Measurements from ENCODE around the gene DBP.

The DBP gene

DNA sequence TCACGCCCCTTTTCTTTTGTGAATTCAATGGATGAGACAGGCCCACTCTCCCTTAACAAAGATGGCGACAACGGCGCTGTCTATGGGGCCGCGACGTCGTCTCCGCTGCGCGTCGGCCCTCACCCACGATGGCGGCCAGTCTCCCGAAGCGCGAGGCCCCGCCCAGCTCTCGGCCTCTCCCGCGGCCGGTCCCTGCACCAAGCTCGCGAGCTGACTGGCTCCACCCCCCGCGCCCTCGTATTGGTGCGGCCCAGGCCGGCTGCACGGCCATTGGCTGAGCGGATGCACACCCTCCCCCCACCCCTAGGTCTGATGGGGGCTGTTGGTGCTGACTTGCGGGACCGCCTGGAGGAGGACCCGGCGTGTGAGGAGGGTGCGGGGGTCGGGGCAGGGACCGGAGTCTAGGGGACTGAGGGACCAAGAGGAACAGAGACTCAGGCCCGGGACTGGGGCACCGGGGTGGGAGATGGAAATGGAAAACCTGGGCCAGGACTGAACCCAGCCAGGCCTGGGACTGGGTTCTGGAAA is 13.0 kb downstream of the DBP start:
- H4K20me1 ChIP-seq (ENCODE audit: control insufficient read depth, insufficient read depth, low read depth, low read length), result no peaks in the 10 kb centered on the region
- no peaks in the 10 kb centered on the region for H3K9me2 ChIP-seq (replicated peaks; ENCODE audit: control insufficient read depth, low read length)
- H3K79me2 ChIP-seq (ENCODE audit: control insufficient read depth, low read length), result peaks cover 33% of the 10 kb centered on the region
- no peak for TF ChIP-seq EZH2phosphoT487 (IDR thresholded peaks at IDR 0.05; ENCODE audit: borderline replicate concordance, low read length)
- TF ChIP-seq, protein P1, sequence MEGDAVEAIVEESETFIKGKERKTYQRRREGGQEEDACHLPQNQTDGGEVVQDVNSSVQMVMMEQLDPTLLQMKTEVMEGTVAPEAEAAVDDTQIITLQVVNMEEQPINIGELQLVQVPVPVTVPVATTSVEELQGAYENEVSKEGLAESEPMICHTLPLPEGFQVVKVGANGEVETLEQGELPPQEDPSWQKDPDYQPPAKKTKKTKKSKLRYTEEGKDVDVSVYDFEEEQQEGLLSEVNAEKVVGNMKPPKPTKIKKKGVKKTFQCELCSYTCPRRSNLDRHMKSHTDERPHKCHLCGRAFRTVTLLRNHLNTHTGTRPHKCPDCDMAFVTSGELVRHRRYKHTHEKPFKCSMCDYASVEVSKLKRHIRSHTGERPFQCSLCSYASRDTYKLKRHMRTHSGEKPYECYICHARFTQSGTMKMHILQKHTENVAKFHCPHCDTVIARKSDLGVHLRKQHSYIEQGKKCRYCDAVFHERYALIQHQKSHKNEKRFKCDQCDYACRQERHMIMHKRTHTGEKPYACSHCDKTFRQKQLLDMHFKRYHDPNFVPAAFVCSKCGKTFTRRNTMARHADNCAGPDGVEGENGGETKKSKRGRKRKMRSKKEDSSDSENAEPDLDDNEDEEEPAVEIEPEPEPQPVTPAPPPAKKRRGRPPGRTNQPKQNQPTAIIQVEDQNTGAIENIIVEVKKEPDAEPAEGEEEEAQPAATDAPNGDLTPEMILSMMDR (IDR thresholded peaks at IDR 0.05; ENCODE audit: low read depth, low read length, poor library complexity, severe bottlenecking), result no peak
- H3K36me3 ChIP-seq (ENCODE audit: control insufficient read depth, low read length), result peaks cover 8% of the 10 kb centered on the region
- H3F3A ChIP-seq (ENCODE audit: control insufficient read depth, insufficient read depth), result peaks cover 4% of the 10 kb centered on the region
- no peaks in the 10 kb centered on the region for H3K9me3 ChIP-seq (ENCODE audit: control insufficient read depth, insufficient read depth, low read length)
- peak overlapping the region; percentile 78 for H3K4me3 ChIP-seq (ENCODE audit: low read length)
- peak overlapping the region; percentile 91 for H3K4me2 ChIP-seq (ENCODE audit: low read length)
- H3K4me1 ChIP-seq (ENCODE audit: control insufficient read depth, low read length), result peaks cover 26% of the 10 kb centered on the region
- H3K27ac ChIP-seq (ENCODE audit: low read depth, low read length), result peak overlapping the region; percentile 32; the same call in 1 of the 2 replicates
- H3K27me3 ChIP-seq (ENCODE audit: control insufficient read depth, low read length), result no peaks in the 10 kb centered on the region

DNA sequence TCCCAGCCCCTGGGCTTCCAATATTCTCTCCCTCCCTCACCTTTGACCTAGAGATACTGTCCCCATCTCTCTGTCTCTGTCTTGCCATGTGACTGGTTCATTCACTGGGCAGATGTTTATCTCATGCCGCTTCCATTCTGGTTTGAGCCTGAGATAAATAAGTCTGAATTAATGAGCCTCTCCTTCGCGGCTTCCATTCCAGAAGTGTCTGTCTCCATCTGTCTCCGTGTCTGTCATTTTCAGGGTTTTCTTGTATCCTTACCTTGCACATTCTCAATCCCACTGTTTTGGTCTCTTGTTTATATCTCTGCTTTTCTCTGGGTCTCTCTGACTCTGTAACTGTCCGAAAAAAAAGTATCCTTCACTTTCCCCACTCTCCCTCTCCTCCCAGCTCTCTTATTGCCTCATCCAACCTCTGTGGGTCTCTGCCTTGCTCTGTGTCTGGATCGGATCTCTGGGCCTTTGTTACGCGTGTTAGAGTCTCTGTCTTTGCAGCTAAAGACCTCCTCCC is 13.6 kb downstream of the DBP start:
- Histone ChIP-seq H4K20me1 (ENCODE audit: control insufficient read depth, insufficient read depth, low read depth, low read length) (no peaks in the 10 kb centered on the region), H3K4me2 (ENCODE audit: low read length) (peak overlapping the region; percentile 91), H3K27ac (ENCODE audit: low read depth, low read length) (peak overlapping the region; percentile 32), H3F3A (ENCODE audit: control insufficient read depth, insufficient read depth) (peaks cover 5% of the 10 kb centered on the region), H3K27me3 (ENCODE audit: control insufficient read depth, low read length) (no peaks in the 10 kb centered on the region), H3K9me2 (replicated peaks; ENCODE audit: control insufficient read depth, low read length) (no peaks in the 10 kb centered on the region), H3K79me2 (ENCODE audit: control insufficient read depth, low read length) (peaks cover 37% of the 10 kb centered on the region), H3K4me3 (ENCODE audit: low read length) (peak overlapping the region; percentile 78), H3K9me3 (ENCODE audit: control insufficient read depth, insufficient read depth, low read length) (no peaks in the 10 kb centered on the region), H3K4me1 (ENCODE audit: control insufficient read depth, low read length) (peaks cover 26% of the 10 kb centered on the region), H3K36me3 (ENCODE audit: control insufficient read depth, low read length) (peaks cover 11% of the 10 kb centered on the region)
- TF ChIP-seq, protein P1 (IDR thresholded peaks at IDR 0.05; ENCODE audit: low read depth, low read length, poor library complexity, severe bottlenecking), result no peak
- TF ChIP-seq EZH2phosphoT487 (IDR thresholded peaks at IDR 0.05; ENCODE audit: borderline replicate concordance, low read length), result no peak

DNA sequence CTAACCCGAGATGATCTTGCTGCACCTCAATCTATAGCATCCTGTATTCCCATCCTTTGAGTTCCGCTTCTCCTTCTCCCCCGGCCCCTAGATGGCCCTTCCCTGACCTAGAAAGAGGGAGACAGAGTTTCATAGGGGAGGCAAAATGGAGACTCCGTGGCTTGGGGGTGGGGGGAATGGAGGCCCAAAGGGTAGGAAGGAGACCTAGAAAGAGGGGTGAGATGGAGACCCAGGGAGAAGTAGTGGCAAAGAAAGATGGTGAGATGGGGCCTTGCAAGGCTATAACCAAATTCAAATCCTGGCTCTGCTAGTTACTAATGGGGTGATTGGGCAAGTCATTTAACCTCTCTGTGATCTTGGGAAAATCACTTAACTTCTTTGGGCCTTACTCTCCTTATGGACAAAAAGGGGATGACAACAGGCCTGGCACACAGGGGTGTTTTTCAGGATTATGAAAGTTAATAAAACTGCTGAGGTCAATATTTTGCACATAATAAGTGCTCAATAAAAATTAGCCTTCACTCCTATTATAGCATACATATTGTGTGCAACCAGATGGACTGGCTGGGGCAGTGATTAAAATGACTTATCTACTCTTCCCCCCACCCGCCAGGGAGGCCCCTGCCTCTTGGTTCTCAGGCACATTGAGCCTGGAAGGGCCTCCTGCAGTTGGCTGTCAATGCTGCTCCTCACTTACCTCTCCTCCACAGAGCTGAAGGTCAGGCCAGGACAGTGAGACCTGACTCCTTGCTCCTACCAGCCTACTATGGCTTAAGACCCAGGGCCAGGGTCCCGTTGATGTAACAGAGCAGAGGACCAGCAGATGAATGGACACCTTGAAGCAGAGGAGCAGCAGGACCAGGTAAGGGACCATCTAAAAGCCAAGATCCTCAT is 17.2 kb downstream of the DBP start:
- peak overlapping the region; percentile 72 for H3K27ac ChIP-seq (ENCODE audit: low read depth, low read length)
- peaks cover 43% of the 10 kb centered on the region for H3K36me3 ChIP-seq (ENCODE audit: control insufficient read depth, low read length)
- no peaks in the 10 kb centered on the region for H3K27me3 ChIP-seq (ENCODE audit: control insufficient read depth, low read length)
- peaks cover 42% of the 10 kb centered on the region for H3K4me1 ChIP-seq (ENCODE audit: control insufficient read depth, low read length)
- no peaks in the 10 kb centered on the region for H3K9me2 ChIP-seq (replicated peaks; ENCODE audit: control insufficient read depth, low read length)
- peaks cover 31% of the 10 kb centered on the region for H3F3A ChIP-seq (ENCODE audit: control insufficient read depth, insufficient read depth)
- peaks cover 61% of the 10 kb centered on the region for H3K79me2 ChIP-seq (ENCODE audit: control insufficient read depth, low read length)
- peak overlapping the region; percentile 95 for H3K4me3 ChIP-seq (ENCODE audit: low read length)
- peaks cover 23% of the 10 kb centered on the region for H4K20me1 ChIP-seq (ENCODE audit: control insufficient read depth, insufficient read depth, low read depth, low read length)
- TF ChIP-seq, protein P1 (IDR thresholded peaks at IDR 0.05; ENCODE audit: low read depth, low read length, poor library complexity, severe bottlenecking), result peak; percentile 15
- TF ChIP-seq EZH2phosphoT487 (IDR thresholded peaks at IDR 0.05; ENCODE audit: borderline replicate concordance, low read length), result no peak
- peak overlapping the region; percentile 68 for H3K4me2 ChIP-seq (ENCODE audit: low read length)
- H3K9me3 ChIP-seq (ENCODE audit: control insufficient read depth, insufficient read depth, low read length), result no peaks in the 10 kb centered on the region
